GM19240 (cell line): Measurements from ENCODE around the gene LIF.

ENCODE experiments used
- DNase-seq: peaks from one replicate; pipeline ENCODE4 v3.0.0; 2011; ENCODE audit warnings: low spot score; ENCODE audit not compliant: insufficient read length

LIF gene

GRCh38 chr22:30245985-30246813, at the start of gene LIF:
LIF (minus strand) TSS chr22:30246759; CDS start chr22:30246695, 64 bp downstream.
- DNase-seq: no peak

- DNase-seq: no peak
Measured at GRCh38 chr22:30296324-30296723, 49.8 kb upstream of the LIF start.

- DNase-seq: no peak
Measured at GRCh38 chr22:30295576-30295975, 49.0 kb upstream of the LIF start.

GRCh38 chr22:30294830-30295229, 48.3 kb upstream of the LIF start:
- no peak for DNase-seq

GRCh38 chr22:30294066-30294465, 47.5 kb upstream of the LIF start:
- DNase-seq: no peak

GRCh38 chr22:30293026-30293425, 46.5 kb upstream of the LIF start:
- no peak for DNase-seq

- no peak for DNase-seq
Measured at GRCh38 chr22:30292069-30292970, 45.8 kb upstream of the LIF start.

GRCh38 chr22:30291058-30291892, 44.7 kb upstream of the LIF start:
- no peak for DNase-seq

- DNase-seq: no peak
Measured at GRCh38 chr22:30290342-30291057, 43.9 kb upstream of the LIF start.

- DNase-seq: no peak
Measured at GRCh38 chr22:30289980-30290313, 43.4 kb upstream of the LIF start.

GRCh38 chr22:30289141-30289979, 42.8 kb upstream of the LIF start, which contains the start of gene CASTOR1:
CASTOR1 (minus strand) TSS chr22:30289505; CDS start chr22:30289497, 8 bp downstream.
- peak; percentile 90 for DNase-seq

GRCh38 chr22:30288419-30289140, 42.0 kb upstream of the LIF start:
- DNase-seq: no peak

- DNase-seq: peak; percentile 58
Measured at GRCh38 chr22:30287648-30288418, 41.3 kb upstream of the LIF start.

GRCh38 chr22:30286813-30287647, 40.5 kb upstream of the LIF start:
- peak; percentile 67 for DNase-seq

- DNase-seq: no peak
Measured at GRCh38 chr22:30286331-30286730, 39.8 kb upstream of the LIF start.

GRCh38 chr22:30285846-30286200, 39.3 kb upstream of the LIF start:
- no peak for DNase-seq

- no peak for DNase-seq
Measured at GRCh38 chr22:30285176-30285845, 38.8 kb upstream of the LIF start.
